K562 (cell line): ENCODE measurements around the gene PRDM8. TPM values are rescaled to one million over a fixed set of nuclear protein-coding genes. Genes with fewer than 3 reads are reported as not detected.

Experiments used
- FOS ChIP-seq: IDR thresholded peaks from 3 replicates; pipeline ENCODE4 v1.6.1; 2011; ENCODE audit not compliant: insufficient read length; ENCODE audit errors: extremely low read depth
- NFATC3 ChIP-seq: fragments of 450-650 bp; IDR thresholded peaks from 2 replicates; pipeline ENCODE4 v1.6.1; 2017; ENCODE audit warnings: mild to moderate bottlenecking
- PTRF ChIP-seq: fragments of 450-650 bp; IDR thresholded peaks from 2 replicates; pipeline ENCODE4 v1.6.1; 2016; ENCODE audit warnings: mild to moderate bottlenecking, missing genetic modification characterization, missing compliant biosample characterization
- SMARCB1 ChIP-seq: IDR thresholded peaks from 2 replicates; pipeline ENCODE4 v1.6.1; 2011; ENCODE audit warnings: improper control_type of control experiment, low read depth; ENCODE audit not compliant: insufficient read length
- TCF7 ChIP-seq: sonication (generic); IDR thresholded peaks from 2 replicates; pipeline ENCODE4 v1.6.1; 2016; ENCODE audit warnings: antibody characterized with exemption, borderline replicate concordance
- ZNF23 ChIP-seq: fragments of 250-450 bp; sonication (Bioruptor Pico); IDR thresholded peaks from 2 replicates; pipeline ENCODE4 v1.4.0; 2020; ENCODE audit warnings: mild to moderate bottlenecking
- ZNF778 ChIP-seq: fragments of 450-650 bp; formaldehyde crosslinking; IDR thresholded peaks from 2 replicates; pipeline ENCODE4 v1.4.0; 2020; ENCODE audit warnings: mild to moderate bottlenecking, moderate library complexity
- polyA plus RNA-seq, 8 experiments: library from polyadenylated mRNA; depleted of rRNA in 4 of 8; stranded (reverse) in 5 of 8; unstranded in 3 of 8; fragments of >200 nt; fragmentation: Nextera tagmentation in 2 of 8; fragmentation: Illumina TruSeq in 1 of 8; extraction: Ambion mirVana in 2 of 8; extraction: Trizol in 1 of 8; gene quantifications; 2 replicates each; pipeline versions ENCODE4 v1.2.1 to v1.2.3, GENCODE V29; 2011 to 2014; ENCODE audit warnings: inconsistent platforms in 1 of 8, missing spikeins in 1 of 8
- total RNA-seq, 7 experiments: library from RNA; depleted of rRNA in 6 of 7; stranded (reverse); fragments of >200 nt in 6 of 7; fragmentation: Illumina TruSeq in 2 of 7; extraction: Trizol in 2 of 7; gene quantifications; 2 replicates each; pipeline versions ENCODE4 v1.2.1 to v1.2.3, GENCODE V29; 2011 to 2021; ENCODE audit warnings: low replicate concordance in 1 of 7
- TF ChIP-seq, protein P1 (sequence below): fragments of 250-450 bp; sonication (Bioruptor Pico); IDR thresholded peaks from 2 replicates; pipeline ENCODE4 v1.8.0; 2021; ENCODE audit warnings: borderline replicate concordance, mild to moderate bottlenecking, moderate library complexity; ENCODE audit not compliant: poor library complexity, severe bottlenecking
- TF ChIP-seq, protein P2 (sequence below): fragments of 250-450 bp; sonication (Bioruptor Pico); IDR thresholded peaks from 2 replicates; pipeline ENCODE4 v1.8.0; 2021; ENCODE audit warnings: moderate library complexity, mild to moderate bottlenecking, inconsistent platforms
- TF ChIP-seq, protein P3 (sequence below): sonication (generic); formaldehyde crosslinking; IDR thresholded peaks from 2 replicates; pipeline ENCODE4 v1.8.0; 2022; ENCODE audit warnings: mild to moderate bottlenecking, missing genetic modification reagents

Gene PRDM8
- total and polyA plus RNA-seq, 9 of the 15 experiments (the other 6 are each of a cell fraction or from before 2014, with no cell fraction given), result 0.40 TPM; not detected in 8

DNA sequence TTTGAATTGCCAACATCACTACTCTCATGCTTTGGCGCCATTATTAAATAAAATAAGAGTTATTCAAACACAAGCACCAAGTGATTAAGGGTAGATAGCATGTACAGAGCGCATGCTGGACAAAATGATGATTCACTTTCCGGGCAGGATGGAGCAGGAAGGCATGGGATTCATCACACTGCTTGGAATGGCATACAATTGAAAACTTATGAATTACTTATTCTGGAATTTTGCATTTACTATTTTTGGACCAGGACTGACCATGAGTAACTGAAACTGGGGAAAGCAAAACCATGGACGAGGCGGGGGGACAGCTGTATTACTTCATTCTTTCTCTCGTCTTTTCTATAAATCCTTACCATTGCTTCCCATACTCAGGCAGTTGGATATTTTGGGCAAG, 40.7 kb downstream of the PRDM8 start (continued):
- TF ChIP-seq, protein P1, sequence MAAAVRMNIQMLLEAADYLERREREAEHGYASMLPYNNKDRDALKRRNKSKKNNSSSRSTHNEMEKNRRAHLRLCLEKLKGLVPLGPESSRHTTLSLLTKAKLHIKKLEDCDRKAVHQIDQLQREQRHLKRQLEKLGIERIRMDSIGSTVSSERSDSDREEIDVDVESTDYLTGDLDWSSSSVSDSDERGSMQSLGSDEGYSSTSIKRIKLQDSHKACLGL (CRISPR knock-in tag), result no peak
- no peak for TF ChIP-seq SMARCB1
- TF ChIP-seq PTRF, result no peak
- TF ChIP-seq ZNF778 (CRISPR knock-in tag), result no peak
- TF ChIP-seq, protein P2, sequence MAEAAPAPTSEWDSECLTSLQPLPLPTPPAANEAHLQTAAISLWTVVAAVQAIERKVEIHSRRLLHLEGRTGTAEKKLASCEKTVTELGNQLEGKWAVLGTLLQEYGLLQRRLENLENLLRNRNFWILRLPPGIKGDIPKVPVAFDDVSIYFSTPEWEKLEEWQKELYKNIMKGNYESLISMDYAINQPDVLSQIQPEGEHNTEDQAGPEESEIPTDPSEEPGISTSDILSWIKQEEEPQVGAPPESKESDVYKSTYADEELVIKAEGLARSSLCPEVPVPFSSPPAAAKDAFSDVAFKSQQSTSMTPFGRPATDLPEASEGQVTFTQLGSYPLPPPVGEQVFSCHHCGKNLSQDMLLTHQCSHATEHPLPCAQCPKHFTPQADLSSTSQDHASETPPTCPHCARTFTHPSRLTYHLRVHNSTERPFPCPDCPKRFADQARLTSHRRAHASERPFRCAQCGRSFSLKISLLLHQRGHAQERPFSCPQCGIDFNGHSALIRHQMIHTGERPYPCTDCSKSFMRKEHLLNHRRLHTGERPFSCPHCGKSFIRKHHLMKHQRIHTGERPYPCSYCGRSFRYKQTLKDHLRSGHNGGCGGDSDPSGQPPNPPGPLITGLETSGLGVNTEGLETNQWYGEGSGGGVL (CRISPR knock-in tag), result no peak
- TF ChIP-seq FOS, result no peak
- TF ChIP-seq, protein P3, sequence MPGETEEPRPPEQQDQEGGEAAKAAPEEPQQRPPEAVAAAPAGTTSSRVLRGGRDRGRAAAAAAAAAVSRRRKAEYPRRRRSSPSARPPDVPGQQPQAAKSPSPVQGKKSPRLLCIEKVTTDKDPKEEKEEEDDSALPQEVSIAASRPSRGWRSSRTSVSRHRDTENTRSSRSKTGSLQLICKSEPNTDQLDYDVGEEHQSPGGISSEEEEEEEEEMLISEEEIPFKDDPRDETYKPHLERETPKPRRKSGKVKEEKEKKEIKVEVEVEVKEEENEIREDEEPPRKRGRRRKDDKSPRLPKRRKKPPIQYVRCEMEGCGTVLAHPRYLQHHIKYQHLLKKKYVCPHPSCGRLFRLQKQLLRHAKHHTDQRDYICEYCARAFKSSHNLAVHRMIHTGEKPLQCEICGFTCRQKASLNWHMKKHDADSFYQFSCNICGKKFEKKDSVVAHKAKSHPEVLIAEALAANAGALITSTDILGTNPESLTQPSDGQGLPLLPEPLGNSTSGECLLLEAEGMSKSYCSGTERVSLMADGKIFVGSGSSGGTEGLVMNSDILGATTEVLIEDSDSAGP (CRISPR knock-in tag), result no peak
- no peak for TF ChIP-seq ZNF23 (CRISPR knock-in tag)
- no peak for TF ChIP-seq TCF7
- TF ChIP-seq NFATC3, result no peak
- TF ChIP-seq, all 486 proteins: peak for 0
